Ramos (cell line): ENCODE data around the gene CLEC14A.

ENCODE experiments used
- in situ Hi-C: fragments of 300-500 bp; cut with MboI; formaldehyde crosslinking; loops from one replicate; pipeline ENCODE4 v1.14.3; 2022; ENCODE audit warnings: low sequenced_read_pairs; ENCODE audit not compliant: unreplicated experiment

CLEC14A gene

DNA sequence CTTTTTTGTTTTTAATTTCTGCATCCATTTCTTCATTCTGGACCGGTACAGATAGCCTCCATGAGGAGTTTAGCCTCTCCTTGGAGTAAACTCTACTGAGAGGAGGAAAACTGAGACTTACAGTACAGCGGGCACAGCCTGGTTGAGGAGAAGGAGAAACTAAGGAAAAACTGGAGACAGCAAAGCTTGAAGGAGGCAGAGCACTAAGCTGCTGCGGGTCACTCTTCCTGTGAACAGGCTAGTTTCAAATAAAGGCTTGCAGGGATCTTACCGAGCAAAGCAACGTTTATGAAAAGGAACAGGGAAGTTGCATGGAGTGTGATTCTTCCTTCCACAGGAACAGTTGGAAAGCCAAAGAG, 48.5 kb downstream of the CLEC14A start:
- in situ Hi-C loops: no loop called here

DNA sequence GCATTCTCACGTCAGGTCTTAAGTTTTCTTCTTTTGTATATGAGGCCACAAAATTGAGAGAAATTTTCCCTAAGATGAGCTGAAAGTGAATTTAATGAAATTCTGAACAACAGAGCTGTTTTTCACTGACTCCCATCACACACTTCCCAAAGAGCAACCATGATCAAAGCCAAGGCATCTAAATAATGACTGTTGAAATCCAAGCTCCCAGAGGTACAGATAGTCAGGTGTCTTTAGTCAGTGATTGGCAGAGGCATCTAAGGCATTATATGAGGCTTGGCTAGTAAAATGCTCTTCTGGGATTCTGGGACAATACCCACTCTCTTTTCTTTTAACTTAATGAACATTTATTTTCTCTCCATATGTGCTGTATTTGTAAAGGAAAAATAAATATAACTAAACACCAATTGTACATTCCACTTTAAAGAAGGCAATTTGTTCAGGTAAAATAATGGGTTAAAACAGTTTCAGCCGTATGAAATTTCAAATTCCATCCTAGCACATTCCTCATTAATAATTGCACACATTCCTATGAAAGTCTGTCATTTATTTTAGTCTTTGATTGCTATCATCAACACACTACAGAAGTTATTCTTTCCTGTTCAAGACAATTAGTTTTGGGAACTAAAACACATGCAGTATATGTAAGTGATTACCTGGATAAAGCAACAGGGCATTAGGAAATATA, 49.1 kb downstream of the CLEC14A start:
- in situ Hi-C loops: no loop called here

DNA sequence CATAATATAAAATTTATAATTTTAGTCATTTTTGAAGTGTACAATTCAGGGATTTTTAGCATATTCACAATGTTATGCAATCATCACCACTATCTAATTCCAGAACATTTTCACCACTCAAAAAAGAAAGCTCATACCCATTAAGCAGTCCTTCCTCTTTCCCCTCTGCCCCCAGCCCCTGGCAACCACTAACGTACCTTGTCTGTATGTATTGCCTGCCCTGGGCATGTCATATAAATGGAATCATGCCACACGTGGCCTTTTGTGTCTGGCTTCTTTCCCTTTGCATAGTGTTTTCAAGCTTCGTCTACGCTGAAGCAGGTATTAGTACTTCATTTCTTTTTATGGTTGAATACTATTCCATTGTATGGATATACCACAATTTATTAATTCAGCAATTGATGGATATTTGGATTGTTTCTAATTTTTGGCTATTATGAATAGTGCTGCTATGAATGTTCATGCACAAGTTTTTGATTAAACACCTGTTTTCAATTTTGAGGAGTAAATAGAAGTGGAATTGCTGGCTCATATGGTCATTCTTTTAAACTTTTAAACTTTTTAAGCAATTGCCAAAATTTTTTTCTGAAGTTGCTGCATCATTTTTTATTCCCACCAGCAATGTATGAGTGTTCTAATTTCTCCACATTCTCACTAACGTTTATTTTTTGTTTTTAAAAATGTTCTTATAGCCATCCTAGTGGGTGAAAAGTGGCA, 49.8 kb downstream of the CLEC14A start:
- in situ Hi-C loops: no loop called here

DNA sequence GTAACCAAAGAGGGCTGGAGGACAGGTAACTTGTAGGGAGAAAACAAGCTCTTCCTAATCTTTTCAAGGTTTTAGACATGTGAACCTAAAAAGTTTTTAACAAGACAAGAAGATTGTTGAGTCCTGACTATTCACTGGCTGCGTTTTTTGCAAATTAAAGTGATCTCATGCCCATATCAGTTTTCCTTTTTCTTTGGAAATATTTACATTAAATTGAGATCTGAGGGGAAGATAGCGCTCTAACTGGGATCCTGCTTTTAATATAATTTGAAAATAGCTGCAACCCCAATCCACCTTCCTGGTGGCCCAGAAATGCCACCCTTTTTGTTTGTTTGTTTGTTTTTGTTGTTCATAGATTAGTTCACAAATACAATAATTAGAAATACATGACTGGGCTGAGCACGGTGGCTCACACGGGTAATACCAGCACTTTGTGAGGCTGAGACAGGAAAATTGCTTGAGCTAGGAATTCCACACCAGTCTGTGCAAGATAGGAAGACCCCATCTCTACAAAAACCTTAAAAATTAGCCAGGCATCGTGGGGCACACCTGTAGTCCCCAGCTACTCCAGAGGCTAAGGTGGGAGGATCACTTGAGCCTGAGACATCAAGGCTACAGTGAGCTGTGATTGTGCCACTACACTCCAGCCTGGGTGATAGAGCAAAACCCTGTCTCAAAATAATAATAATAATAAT, 50.6 kb downstream of the CLEC14A start:
- in situ Hi-C loops: no loop called here

DNA sequence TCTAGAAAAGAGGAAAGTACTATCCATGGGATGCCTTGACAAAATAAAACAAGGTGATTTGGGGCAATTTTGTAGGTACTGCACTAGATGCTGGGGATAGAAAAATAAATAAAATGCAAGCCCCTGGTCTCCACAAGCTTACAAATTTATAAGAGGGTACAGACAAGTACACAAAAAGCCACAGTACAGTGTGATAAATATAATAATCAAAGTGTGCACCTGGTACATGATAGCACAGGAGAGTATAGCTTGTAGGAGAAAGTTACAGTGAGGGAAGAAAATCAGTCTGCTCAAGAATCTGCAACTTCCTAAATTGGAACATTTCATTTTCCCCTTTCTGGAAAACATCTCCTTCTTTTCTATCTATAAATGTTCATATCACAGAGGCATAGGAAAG, 51.2 kb downstream of the CLEC14A start:
- in situ Hi-C loops: no loop called here
